HepG2 (cell line): ENCODE measurements around the gene SESN1. TPM values are rescaled to one million over a fixed set of nuclear protein-coding genes. Genes with fewer than 3 reads are reported as not detected.
A peak's percentile ranks its signal among the peaks of the same experiment; 100 is the strongest.

Experiments
- CTCF ChIP-seq: sonication (generic); formaldehyde crosslinking; IDR thresholded peaks from 2 replicates; pipeline ENCODE4 v1.5.0; 2020; ENCODE audit warnings: mild to moderate bottlenecking, missing genetic modification reagents, moderate library complexity
- E2F5 ChIP-seq: sonication (generic); formaldehyde crosslinking; conservative IDR thresholded peaks from 2 replicates; pipeline ENCODE4 v1.4.0; 2020; ENCODE audit warnings: missing genetic modification reagents
- FOSL2 ChIP-seq: sonication (generic); formaldehyde crosslinking; IDR thresholded peaks from 2 replicates; pipeline ENCODE4 v1.4.0; 2020; ENCODE audit warnings: missing genetic modification reagents
- MED1 ChIP-seq: sonication (generic); formaldehyde crosslinking; IDR thresholded peaks from 2 replicates; pipeline ENCODE4 v1.4.0; 2020; ENCODE audit warnings: missing genetic modification reagents
- POGK ChIP-seq: sonication (generic); formaldehyde crosslinking; conservative IDR thresholded peaks from 2 replicates; pipeline ENCODE4 v1.8.0; 2022; ENCODE audit warnings: mild to moderate bottlenecking, moderate library complexity, missing genetic modification reagents
- TRIM22 ChIP-seq: fragments of 450-650 bp; IDR thresholded peaks from 2 replicates; pipeline ENCODE4 v1.6.1; 2017
- ZFP90 ChIP-seq: sonication (generic); formaldehyde crosslinking; IDR thresholded peaks from 2 replicates; pipeline ENCODE4 v1.8.0; 2022; ENCODE audit warnings: missing genetic modification reagents, mild to moderate bottlenecking, inconsistent platforms, borderline replicate concordance
- ZNF230 ChIP-seq: sonication (generic); formaldehyde crosslinking; IDR thresholded peaks from 2 replicates; pipeline ENCODE4 v1.4.0; 2020; ENCODE audit warnings: mild to moderate bottlenecking, missing genetic modification reagents
- ZNF407 ChIP-seq: sonication (generic); formaldehyde crosslinking; IDR thresholded peaks from one replicate; pipeline ENCODE4 v1.5.1; 2020; ENCODE audit warnings: mild to moderate bottlenecking, missing genetic modification reagents; ENCODE audit errors: not compliant biosample characterization
- ZSCAN25 ChIP-seq: sonication (generic); formaldehyde crosslinking; IDR thresholded peaks from 2 replicates; pipeline ENCODE4 v1.8.0; 2022; ENCODE audit warnings: mild to moderate bottlenecking, missing genetic modification reagents
- polyA plus RNA-seq, 8 experiments: library from polyadenylated mRNA; depleted of rRNA in 3 of 8; stranded (reverse) in 7 of 8; unstranded in 1 of 8; fragments of >200 nt; fragmentation: Illumina TruSeq in 4 of 8; extraction: Trizol in 4 of 8; gene quantifications; 2 replicates each; pipeline versions ENCODE4 v1.2.1 to v1.2.3, GENCODE V29; 2011 to 2016; ENCODE audit warnings: low read depth in 4 of 8, missing spikeins in 1 of 8, mixed read lengths in 1 of 8; ENCODE audit not compliant: insufficient read depth in 1 of 8
- total RNA-seq, 5 experiments: library from RNA; depleted of rRNA; stranded (reverse); fragments of >200 nt; fragmentation: Illumina TruSeq; extraction: Trizol; gene quantifications; 2 replicates each; pipeline ENCODE4 v1.2.3, GENCODE V29; 2016; ENCODE audit warnings: low read depth in 1 of 5
- TF ChIP-seq, protein P1 (sequence below): sonication (generic); formaldehyde crosslinking; IDR thresholded peaks from 2 replicates; pipeline ENCODE4 v1.8.1; 2023; ENCODE audit warnings: missing genetic modification reagents, inconsistent platforms, borderline replicate concordance
- TF ChIP-seq, protein P2 (sequence below): sonication (generic); formaldehyde crosslinking; IDR thresholded peaks from 2 replicates; pipeline ENCODE4 v1.5.0; 2020; ENCODE audit warnings: missing genetic modification reagents, mild to moderate bottlenecking, borderline replicate concordance

The SESN1 gene
- total and polyA plus RNA-seq, 2 of the 13 experiments (the other 11 are each of a cell fraction or from before 2014, with no cell fraction given) = 24.9 to 44.7 TPM

DNA sequence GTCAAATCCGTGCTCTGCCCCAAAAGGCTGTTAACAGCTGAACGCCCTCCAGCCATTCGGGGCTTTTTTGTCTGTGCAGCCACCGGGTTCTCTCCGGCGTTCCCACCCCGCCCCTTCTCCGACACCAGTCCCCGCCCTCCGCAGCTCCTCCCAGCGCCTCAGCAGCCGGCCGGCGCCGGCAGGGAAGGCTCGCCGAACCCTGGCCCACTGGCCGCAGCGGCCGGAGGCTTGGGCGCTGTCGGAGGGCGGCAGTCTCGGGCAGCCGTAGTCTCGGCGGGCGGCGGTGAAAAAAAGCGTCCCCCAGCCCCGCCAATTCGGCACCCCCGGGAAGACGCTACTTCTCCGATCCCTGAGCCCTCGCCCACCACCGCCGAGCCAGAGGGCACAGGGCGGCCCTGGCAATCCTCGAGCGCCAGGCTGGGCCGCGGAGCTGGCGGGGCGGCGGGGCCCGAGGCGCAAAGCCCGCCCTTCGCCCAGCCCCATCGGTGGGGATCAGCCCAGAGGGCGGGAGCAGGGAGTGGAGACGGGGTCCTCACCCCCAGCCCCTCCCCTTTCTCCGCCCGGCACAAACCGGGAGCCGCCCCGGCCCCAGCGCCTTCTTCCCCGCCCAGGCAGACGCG, at the start of gene SESN1 (continued):
- TF ChIP-seq ZNF407 (CRISPR knock-in tag) (no peak), TRIM22 (no peak), CTCF (CRISPR knock-in tag) (peak; percentile 41; the same call in 1 of the 2 replicates), ZFP90 (CRISPR knock-in tag) (no peak), ZNF230 (CRISPR knock-in tag) (0 out of 2 replicates have a peak, but pooled peaks have one; percentile 58), FOSL2 (no peak), E2F5 (no peak), ZSCAN25 (no peak; the same call in 1 of the 2 replicates), POGK (CRISPR knock-in tag) (0 out of 2 replicates have a peak, but pooled peaks have one; percentile 37), MED1 (CRISPR knock-in tag) (peak; percentile 42; the same call in 1 of the 2 replicates)
- TF ChIP-seq, protein P1, sequence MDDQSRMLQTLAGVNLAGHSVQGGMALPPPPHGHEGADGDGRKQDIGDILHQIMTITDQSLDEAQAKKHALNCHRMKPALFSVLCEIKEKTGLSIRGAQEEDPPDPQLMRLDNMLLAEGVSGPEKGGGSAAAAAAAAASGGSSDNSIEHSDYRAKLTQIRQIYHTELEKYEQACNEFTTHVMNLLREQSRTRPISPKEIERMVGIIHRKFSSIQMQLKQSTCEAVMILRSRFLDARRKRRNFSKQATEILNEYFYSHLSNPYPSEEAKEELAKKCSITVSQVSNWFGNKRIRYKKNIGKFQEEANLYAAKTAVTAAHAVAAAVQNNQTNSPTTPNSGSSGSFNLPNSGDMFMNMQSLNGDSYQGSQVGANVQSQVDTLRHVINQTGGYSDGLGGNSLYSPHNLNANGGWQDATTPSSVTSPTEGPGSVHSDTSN = no peak
- TF ChIP-seq, protein P2, sequence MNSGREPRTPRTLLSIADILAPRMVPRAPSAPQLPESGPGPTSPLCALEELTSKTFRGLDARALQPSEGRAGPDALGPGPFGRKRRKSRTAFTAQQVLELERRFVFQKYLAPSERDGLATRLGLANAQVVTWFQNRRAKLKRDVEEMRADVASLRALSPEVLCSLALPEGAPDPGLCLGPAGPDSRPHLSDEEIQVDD (CRISPR knock-in tag) = no peak
